ENCODE data around the gene RING1.

DNA sequence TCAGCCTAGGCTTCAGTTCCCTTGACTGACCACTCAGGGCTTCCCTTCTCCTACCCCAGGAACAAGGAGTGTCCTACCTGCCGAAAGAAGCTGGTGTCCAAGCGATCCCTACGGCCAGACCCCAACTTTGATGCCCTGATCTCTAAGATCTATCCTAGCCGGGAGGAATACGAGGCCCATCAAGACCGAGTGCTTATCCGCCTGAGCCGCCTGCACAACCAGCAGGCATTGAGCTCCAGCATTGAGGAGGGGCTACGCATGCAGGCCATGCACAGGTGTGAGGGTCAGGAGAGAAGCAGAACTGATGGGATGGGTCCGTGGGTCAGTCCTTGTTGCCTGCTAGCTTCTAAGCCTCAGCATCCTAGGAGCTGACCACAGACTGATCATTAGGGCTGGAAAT is 1.6 kb downstream of the RING1 start:
- TF ChIP-seq, protein P1, sequence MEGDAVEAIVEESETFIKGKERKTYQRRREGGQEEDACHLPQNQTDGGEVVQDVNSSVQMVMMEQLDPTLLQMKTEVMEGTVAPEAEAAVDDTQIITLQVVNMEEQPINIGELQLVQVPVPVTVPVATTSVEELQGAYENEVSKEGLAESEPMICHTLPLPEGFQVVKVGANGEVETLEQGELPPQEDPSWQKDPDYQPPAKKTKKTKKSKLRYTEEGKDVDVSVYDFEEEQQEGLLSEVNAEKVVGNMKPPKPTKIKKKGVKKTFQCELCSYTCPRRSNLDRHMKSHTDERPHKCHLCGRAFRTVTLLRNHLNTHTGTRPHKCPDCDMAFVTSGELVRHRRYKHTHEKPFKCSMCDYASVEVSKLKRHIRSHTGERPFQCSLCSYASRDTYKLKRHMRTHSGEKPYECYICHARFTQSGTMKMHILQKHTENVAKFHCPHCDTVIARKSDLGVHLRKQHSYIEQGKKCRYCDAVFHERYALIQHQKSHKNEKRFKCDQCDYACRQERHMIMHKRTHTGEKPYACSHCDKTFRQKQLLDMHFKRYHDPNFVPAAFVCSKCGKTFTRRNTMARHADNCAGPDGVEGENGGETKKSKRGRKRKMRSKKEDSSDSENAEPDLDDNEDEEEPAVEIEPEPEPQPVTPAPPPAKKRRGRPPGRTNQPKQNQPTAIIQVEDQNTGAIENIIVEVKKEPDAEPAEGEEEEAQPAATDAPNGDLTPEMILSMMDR (IDR thresholded peaks at IDR 0.05) = no peak
- no peak for TF ChIP-seq POLR2A (IDR thresholded peaks at IDR 0.05)

Data from thyroid gland (tissue), 4 donors.